ENCODE measurements around the gene ENDOD1.

DNA sequence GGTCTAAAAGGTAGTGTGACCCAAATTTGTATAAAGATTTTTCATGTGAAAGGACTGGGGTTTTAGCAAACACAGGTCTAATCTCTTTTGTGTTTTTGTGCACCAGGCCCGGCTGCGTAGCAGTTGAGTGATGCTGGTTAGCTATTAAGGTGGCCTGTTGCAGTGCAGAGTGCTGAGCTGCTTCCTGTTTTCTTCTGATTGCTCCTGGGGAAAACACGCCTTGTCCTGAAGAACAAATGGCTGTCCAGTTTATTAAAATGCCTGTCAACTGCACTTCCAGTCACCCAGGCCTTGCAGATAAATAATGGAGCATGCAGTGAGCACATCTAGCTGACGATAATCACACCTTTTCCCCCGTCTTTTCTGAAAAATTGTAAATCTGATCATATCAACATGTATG, 21.1 kb upstream of the ENDOD1 start:
- TF ChIP-seq, protein P1, sequence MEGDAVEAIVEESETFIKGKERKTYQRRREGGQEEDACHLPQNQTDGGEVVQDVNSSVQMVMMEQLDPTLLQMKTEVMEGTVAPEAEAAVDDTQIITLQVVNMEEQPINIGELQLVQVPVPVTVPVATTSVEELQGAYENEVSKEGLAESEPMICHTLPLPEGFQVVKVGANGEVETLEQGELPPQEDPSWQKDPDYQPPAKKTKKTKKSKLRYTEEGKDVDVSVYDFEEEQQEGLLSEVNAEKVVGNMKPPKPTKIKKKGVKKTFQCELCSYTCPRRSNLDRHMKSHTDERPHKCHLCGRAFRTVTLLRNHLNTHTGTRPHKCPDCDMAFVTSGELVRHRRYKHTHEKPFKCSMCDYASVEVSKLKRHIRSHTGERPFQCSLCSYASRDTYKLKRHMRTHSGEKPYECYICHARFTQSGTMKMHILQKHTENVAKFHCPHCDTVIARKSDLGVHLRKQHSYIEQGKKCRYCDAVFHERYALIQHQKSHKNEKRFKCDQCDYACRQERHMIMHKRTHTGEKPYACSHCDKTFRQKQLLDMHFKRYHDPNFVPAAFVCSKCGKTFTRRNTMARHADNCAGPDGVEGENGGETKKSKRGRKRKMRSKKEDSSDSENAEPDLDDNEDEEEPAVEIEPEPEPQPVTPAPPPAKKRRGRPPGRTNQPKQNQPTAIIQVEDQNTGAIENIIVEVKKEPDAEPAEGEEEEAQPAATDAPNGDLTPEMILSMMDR (IDR thresholded peaks at IDR 0.05), result peak in 1 of 6 experiments; percentile 30
- TF ChIP-seq POLR2A (IDR thresholded peaks at IDR 0.05), result peak in 3 of 4 donors; percentile 28 to 90 (median 78)

All from esophagus squamous epithelium (tissue), 4 donors.